Neural crest cell (in vitro differentiated cells): Measurements from ENCODE around the gene CCDC3. TPM values are rescaled to one million over a fixed set of nuclear protein-coding genes. Genes with fewer than 3 reads are reported as not detected.
A peak's percentile ranks its signal among the peaks of the same experiment; 100 is the strongest.

Experiments
- DNase-seq: peaks from one replicate; pipeline ENCODE4 v3.0.0; 2021; ENCODE audit warnings: low read depth, mixed read lengths, low spot score
- H3K27ac Mint-ChIP-seq: one replicate; pipeline ENCODE4 v1.8.0; 2021; ENCODE audit warnings: mild to moderate bottlenecking, mixed read lengths; ENCODE audit not compliant: unreplicated experiment
- H3K27me3 Mint-ChIP-seq: 2 replicates; pipeline ENCODE4 v1.8.0; 2021; ENCODE audit warnings: low read depth, mild to moderate bottlenecking, mixed read lengths
- H3K36me3 Mint-ChIP-seq: 2 replicates; pipeline ENCODE4 v1.8.0; 2021; ENCODE audit warnings: low read depth, mild to moderate bottlenecking, mixed read lengths
- H3K4me1 Mint-ChIP-seq: 2 replicates; pipeline ENCODE4 v1.8.0; 2021; ENCODE audit warnings: mixed read lengths
- H3K4me3 Mint-ChIP-seq: one replicate; pipeline ENCODE4 v1.8.0; 2021; ENCODE audit warnings: mild to moderate bottlenecking, mixed read lengths
- H3K9me3 Mint-ChIP-seq: 2 replicates; pipeline ENCODE4 v1.8.0; 2021; ENCODE audit warnings: mixed read lengths
- long read RNA-seq: library from polyadenylated mRNA; unstranded; transcript quantifications from one replicate; pipeline ENCODE4 v2.0.0, GENCODE V29; 2020
- total RNA-seq: library from RNA; stranded (reverse); gene quantifications from 2 replicates; pipeline ENCODE4 v1.2.1, GENCODE V29; 2021
- TF ChIP-seq, protein P1 (sequence below): fragments of 200-600 bp; sonication (generic); conservative IDR thresholded peaks from 2 replicates; pipeline ENCODE4 v1.5.0; 2021; ENCODE audit warnings: antibody characterized with exemption, mild to moderate bottlenecking

The CCDC3 gene
- 6.1 and 6.4 TPM in 2 replicates for total RNA-seq
- long read RNA-seq, partial matches to known transcripts: 0 of 3 reads
- long read RNA-seq, other reads (novel, unspliced or antisense): 3 of 3 reads

DNA sequence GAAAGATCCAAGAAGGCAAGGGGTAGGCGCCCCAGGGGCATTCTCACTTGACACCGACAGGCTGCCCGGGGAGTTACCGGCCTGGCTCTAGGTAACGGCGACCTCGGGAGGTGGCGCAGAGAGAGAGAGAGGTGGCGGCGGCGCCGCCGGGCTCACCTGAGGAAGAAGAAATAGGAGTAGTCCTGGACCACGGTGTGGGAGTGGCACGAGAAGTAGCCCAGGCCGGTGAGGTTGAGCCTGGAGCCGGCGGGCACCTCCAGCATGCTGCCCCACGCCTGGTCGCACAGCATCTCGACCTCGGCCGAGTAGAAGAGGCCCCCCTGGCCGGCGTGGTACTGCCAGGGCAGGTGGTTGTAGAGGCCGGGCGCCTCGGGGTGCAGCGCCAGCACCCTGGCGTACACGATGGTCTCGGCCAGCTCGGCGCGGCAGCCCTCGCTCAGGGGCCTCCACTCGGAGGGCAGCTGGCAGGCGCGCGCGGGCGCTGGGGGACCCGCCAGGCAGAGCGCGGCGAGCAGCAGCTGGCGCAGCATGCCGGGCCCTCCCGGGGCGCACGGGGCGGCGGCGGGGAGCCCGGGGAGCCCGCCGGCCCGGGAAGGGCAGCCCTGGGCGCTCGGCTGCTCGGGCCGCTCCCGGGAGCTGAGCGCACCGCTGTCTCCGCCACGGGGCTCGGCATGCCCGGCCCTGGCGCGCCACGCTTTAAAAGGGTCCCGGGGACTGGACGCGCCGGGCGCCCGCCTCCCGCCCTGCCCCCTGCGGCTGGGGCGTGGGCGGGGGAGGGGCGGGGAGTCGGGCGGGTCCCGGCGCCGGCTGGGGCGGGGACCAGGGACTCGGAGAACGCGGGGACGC, at the start of gene CCDC3:
Gene CCDC3 (minus strand): TSS at position 673 of the 846 bp plus-strand sequence. CDS start 143 bp downstream, at position 530.
- Mint-ChIP-seq H3K27ac (no peak within 1 kb of the TSS), H3K27me3 (peaks cover 57% of the 10 kb centered on the region), H3K9me3 (no peaks in the 10 kb centered on the region), H3K36me3 (no peaks in the 10 kb centered on the region), H3K4me3 (peak within 1 kb of the TSS; percentile 85), H3K4me1 (peaks cover 14% of the 10 kb centered on the region)
- TF ChIP-seq, protein P1, sequence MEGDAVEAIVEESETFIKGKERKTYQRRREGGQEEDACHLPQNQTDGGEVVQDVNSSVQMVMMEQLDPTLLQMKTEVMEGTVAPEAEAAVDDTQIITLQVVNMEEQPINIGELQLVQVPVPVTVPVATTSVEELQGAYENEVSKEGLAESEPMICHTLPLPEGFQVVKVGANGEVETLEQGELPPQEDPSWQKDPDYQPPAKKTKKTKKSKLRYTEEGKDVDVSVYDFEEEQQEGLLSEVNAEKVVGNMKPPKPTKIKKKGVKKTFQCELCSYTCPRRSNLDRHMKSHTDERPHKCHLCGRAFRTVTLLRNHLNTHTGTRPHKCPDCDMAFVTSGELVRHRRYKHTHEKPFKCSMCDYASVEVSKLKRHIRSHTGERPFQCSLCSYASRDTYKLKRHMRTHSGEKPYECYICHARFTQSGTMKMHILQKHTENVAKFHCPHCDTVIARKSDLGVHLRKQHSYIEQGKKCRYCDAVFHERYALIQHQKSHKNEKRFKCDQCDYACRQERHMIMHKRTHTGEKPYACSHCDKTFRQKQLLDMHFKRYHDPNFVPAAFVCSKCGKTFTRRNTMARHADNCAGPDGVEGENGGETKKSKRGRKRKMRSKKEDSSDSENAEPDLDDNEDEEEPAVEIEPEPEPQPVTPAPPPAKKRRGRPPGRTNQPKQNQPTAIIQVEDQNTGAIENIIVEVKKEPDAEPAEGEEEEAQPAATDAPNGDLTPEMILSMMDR: no peak
- peak; percentile 19 for DNase-seq

DNA sequence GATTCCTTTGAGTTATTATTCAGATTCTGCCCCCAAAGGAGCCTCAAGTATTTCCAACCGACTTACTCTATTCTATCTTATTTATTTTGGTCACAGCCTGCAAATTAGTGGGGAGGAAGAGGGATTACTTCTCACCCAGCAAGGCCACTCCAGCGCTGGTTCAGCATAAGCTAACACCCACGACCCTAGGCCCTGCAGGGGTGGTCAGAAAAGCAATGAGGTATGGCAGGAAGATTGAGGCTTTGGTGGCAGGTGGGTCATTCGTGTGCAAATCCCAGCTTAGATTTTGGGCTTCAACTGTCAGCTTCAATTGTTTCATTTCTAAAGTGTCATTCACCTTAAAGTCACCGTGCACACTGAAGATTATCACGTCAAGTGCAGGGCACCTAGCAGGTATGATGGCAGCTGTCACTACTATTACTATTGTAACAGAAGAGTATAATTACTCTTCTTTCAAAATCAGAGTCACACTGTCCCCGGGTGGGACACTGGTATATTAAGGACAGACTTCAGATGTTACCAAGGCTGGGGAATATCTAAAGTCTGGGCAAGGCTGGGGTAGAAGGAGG, 49.7 kb upstream of the CCDC3 start:
- TF ChIP-seq, protein P1: no peak
- H3K27me3 Mint-ChIP-seq: no peaks in the 10 kb centered on the region
- H3K4me1 Mint-ChIP-seq: no peaks in the 10 kb centered on the region
- no peaks in the 10 kb centered on the region for H3K9me3 Mint-ChIP-seq
- H3K4me3 Mint-ChIP-seq: no peak overlapping the region
- no peaks in the 10 kb centered on the region for H3K36me3 Mint-ChIP-seq
- DNase-seq: no peak
- no peak overlapping the region for H3K27ac Mint-ChIP-seq

DNA sequence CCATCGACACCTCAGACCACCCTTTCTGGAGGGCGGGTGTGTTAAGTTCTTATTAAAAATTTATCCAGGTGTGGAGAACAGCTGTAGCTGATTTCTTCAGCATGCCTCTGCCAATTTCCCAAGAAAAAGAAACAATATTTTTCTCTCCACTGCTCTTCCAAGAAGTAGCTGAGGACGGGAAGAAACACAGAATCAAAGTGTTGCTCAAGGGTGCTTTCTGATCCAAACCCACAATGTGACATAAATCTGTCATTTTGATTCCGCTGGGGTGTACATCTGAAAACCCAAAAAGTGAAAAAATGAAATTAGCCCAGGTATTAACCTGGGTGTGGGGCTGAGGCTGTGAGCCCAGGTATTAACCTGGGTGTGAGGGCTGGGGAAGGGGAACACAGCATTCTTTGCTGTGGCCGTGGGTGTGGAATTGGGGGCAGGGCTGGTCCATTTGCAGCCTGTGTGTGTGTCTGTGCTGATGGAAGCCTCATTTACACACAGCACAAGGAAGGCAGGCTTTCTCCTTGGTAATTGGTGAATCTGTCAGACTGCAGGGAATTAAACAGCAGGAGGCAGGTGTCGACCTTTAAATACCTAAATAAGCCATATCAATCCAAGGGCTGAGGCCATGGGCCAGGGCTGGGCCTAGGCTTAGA, 48.4 kb upstream of the CCDC3 start:
- Mint-ChIP-seq H3K36me3 (no peaks in the 10 kb centered on the region), H3K4me1 (no peaks in the 10 kb centered on the region), H3K4me3 (no peak overlapping the region), H3K9me3 (no peaks in the 10 kb centered on the region), H3K27me3 (no peaks in the 10 kb centered on the region), H3K27ac (peak overlapping the region; percentile 35)
- no peak for DNase-seq
- TF ChIP-seq, protein P1: no peak

DNA sequence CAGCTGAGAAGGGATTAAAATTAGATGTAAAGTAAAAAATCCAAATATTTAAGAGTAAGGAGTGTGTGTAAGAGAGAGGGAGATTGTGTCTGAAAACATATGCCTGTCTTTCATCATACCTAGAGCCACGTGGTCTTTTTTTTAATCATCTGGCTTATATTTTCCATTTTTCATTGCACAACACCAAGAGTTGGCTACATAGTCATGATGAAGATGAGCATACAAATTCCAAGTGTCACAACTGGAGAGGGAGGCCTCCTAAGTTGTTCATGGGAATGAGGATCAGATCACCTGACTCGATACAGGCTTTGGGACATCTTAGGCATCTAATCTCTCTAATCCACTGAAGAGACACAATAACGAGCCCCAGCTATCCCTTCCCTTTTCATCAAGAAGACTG, 47.2 kb upstream of the CCDC3 start:
- H3K9me3 Mint-ChIP-seq: no peaks in the 10 kb centered on the region
- no peaks in the 10 kb centered on the region for H3K4me1 Mint-ChIP-seq
- H3K4me3 Mint-ChIP-seq: no peak overlapping the region
- H3K36me3 Mint-ChIP-seq: no peaks in the 10 kb centered on the region
- TF ChIP-seq, protein P1: no peak
- H3K27ac Mint-ChIP-seq: no peak overlapping the region
- no peaks in the 10 kb centered on the region for H3K27me3 Mint-ChIP-seq
- DNase-seq: no peak

DNA sequence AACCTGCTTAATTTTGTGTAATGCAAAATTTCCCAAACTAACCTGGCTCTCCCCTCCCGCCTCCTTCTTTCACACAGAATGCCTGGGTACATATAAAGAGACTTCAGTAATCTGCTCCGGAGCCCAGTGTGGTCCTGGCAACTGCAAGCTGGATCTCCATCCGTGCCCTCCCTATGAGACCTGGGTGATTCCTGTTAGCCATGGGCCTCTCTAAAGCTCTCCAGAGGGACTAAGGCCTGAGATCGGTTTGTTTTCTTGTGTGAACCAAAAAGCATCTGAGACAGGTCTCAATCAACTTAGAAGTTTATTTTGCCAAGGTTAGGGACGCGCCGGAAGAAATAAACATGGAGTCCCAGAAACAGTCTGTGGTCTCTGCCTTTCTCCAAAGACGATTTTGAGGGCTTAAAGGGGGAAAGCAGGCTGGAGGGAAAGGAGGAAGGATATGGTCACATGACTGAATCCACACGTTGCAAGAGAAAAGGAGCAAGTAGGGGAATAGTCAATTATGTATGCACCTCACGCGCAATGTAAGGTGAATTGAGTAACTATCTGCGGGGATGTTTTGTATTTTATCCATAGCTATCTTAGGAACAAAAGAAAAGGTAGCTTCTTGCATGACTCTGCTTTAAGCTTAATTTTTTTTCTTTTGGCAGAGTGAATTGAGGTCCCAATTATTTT, 46.2 kb upstream of the CCDC3 start:
- no peak for DNase-seq
- Mint-ChIP-seq H3K4me3 (no peak overlapping the region), H3K36me3 (no peaks in the 10 kb centered on the region), H3K27me3 (no peaks in the 10 kb centered on the region), H3K9me3 (peaks cover 2% of the 10 kb centered on the region), H3K4me1 (no peaks in the 10 kb centered on the region), H3K27ac (no peak overlapping the region)
- TF ChIP-seq, protein P1: no peak
